ENCODE measurements around the gene FAM81B. TPM values are rescaled to one million over a fixed set of nuclear protein-coding genes. Genes with fewer than 3 reads are reported as not detected.

The FAM81B gene
- total RNA-seq, 4 donors from 2014 or later = not detected

DNA sequence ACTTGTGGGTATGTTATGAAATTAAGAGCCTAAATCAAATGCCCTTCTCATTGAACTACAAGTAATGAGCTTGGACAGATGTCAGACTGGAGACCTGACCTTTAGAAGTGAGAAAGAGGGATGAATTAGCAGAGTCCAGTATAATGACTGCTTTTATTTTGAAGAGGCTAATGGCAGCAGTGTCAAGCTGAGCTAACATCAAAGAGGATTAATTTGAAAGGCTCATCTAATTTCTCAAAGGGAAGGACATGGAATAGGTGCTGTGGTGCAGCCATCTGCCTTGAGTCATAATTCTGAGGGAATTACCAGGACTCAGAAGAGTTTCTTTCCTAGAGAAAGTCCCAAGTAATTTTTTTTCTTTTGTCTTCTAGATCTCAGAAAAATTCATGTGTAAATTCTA lies 57.6 kb downstream of the FAM81B start:
- no peak for DNase-seq (ENCODE audit: extremely low spot score)
- Histone ChIP-seq H3K27me3 (no peaks in the 10 kb centered on the region), H3K4me3 (no peak overlapping the region), H3K4me1 (no peaks in the 10 kb centered on the region), H3K27ac (replicated peaks in 1 of 4) (no peak overlapping the region), H3K9me3 (no peaks in the 10 kb centered on the region), H3K36me3 (no peaks in the 10 kb centered on the region)
- TF ChIP-seq POLR2AphosphoS5 (IDR thresholded peaks at IDR 0.05) = no peak
- TF ChIP-seq EP300 (IDR thresholded peaks at IDR 0.05) = no peak
- no peak for TF ChIP-seq POLR2A (IDR thresholded peaks at IDR 0.05; ENCODE audit: low read depth)
- no peak for TF ChIP-seq CTCF (IDR thresholded peaks at IDR 0.05)
- intact Hi-C loops (cut with DNase I) = no loop called here

DNA sequence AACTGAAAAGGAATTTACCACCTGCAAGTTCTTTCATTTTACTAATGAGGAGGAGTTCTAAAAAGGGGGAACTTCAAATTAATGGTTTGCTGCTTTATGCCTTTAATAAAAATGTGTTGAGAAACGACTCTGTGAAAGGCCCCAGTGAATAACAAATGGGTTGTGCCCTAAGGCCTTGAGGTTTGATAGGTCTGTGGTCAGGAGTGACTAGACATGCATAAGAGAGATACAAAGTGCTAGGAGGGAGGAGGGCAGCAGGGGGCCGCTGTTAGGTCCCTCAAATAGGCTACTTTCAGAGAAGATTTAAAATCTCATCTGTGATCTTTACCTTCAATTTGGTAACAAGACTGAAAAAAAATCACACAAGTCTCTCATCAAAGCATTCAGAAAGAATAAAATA lies 58.3 kb downstream of the FAM81B start:
- intact Hi-C loops (cut with DNase I) = no loop called here
- no peaks in the 10 kb centered on the region for H3K36me3 ChIP-seq
- H3K27ac ChIP-seq (replicated peaks in 1 of 4) = no peak overlapping the region
- no peaks in the 10 kb centered on the region for H3K27me3 ChIP-seq
- no peak overlapping the region for H3K4me3 ChIP-seq
- H3K9me3 ChIP-seq = no peaks in the 10 kb centered on the region
- no peak for DNase-seq (ENCODE audit: extremely low spot score)
- 68% methylated on average over 2 of the region's 2 CpGs for WGBS
- H3K4me1 ChIP-seq = no peaks in the 10 kb centered on the region
- TF ChIP-seq EP300 (IDR thresholded peaks at IDR 0.05) = no peak
- TF ChIP-seq POLR2AphosphoS5 (IDR thresholded peaks at IDR 0.05) = no peak
- TF ChIP-seq POLR2A (IDR thresholded peaks at IDR 0.05; ENCODE audit: low read depth) = no peak
- TF ChIP-seq CTCF (IDR thresholded peaks at IDR 0.05) = no peak

GRCh38 chr5:95454536-95454935 lies 63.4 kb downstream of the FAM81B start:
- Histone ChIP-seq H3K36me3 (peaks cover 0 to under 1% (median 0%) of the 10 kb centered on the region in 4 donors), H3K9me3 (no peaks in the 10 kb centered on the region), H3K27ac (replicated peaks in 1 of 4) (no peak overlapping the region), H3K4me3 (no peak overlapping the region), H3K27me3 (no peaks in the 10 kb centered on the region), H3K4me1 (no peaks in the 10 kb centered on the region)
- 64% methylated on average over 2 of the region's 2 CpGs for WGBS
- TF ChIP-seq CTCF (IDR thresholded peaks at IDR 0.05) (no peak), POLR2A (IDR thresholded peaks at IDR 0.05; ENCODE audit: low read depth) (no peak), POLR2AphosphoS5 (IDR thresholded peaks at IDR 0.05) (no peak), EP300 (IDR thresholded peaks at IDR 0.05) (no peak)
- intact Hi-C loops (cut with DNase I) = no loop called here
- no peak for DNase-seq (ENCODE audit: extremely low spot score)

DNA sequence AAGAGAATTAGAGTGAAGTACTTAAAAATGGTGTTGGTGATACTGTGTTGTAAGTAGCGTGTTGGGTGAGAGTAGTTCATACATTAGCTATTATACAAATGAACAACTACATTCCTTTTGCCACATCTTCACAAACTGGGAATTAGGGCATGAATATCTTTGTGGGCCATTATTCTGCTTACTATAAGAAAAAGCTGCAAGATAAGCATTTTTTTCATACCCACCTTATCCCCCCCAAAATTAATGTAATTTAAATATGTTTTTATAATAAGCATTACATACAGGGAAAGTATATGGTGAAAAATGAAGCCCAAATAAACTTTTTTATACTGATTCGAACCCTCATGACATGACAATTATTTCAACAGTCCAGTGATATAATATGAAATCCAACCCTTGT lies 69.5 kb downstream of the FAM81B start:
- Histone ChIP-seq H3K4me3 (no peak overlapping the region), H3K4me1 (no peaks in the 10 kb centered on the region), H3K27ac (replicated peaks in 1 of 4) (no peak overlapping the region), H3K9me3 (no peaks in the 10 kb centered on the region), H3K27me3 (no peaks in the 10 kb centered on the region), H3K36me3 (peaks cover 20 to 61% (median 34%) of the 10 kb centered on the region in 4 donors)
- DNase-seq (ENCODE audit: extremely low spot score) = no peak
- intact Hi-C loops (cut with DNase I) = no loop called here
- 97% methylated on average over 2 of the region's 2 CpGs for WGBS
- TF ChIP-seq EP300 (IDR thresholded peaks at IDR 0.05) = no peak
- no peak for TF ChIP-seq POLR2AphosphoS5 (IDR thresholded peaks at IDR 0.05)
- no peak for TF ChIP-seq POLR2A (IDR thresholded peaks at IDR 0.05; ENCODE audit: low read depth)
- TF ChIP-seq CTCF (IDR thresholded peaks at IDR 0.05) = no peak

- Histone ChIP-seq H3K4me1 (no peaks in the 10 kb centered on the region), H3K36me3 (peaks cover 14 to 66% (median 38%) of the 10 kb centered on the region in 4 donors), H3K27ac (replicated peaks in 1 of 4) (no peak overlapping the region), H3K9me3 (no peaks in the 10 kb centered on the region), H3K4me3 (no peak overlapping the region), H3K27me3 (no peaks in the 10 kb centered on the region)
- WGBS = 96% methylated on average over 1 of the region's 1 CpG
- no peak for TF ChIP-seq POLR2A (IDR thresholded peaks at IDR 0.05; ENCODE audit: low read depth)
- no peak for TF ChIP-seq CTCF (IDR thresholded peaks at IDR 0.05)
- TF ChIP-seq EP300 (IDR thresholded peaks at IDR 0.05) = no peak
- no peak for DNase-seq (ENCODE audit: extremely low spot score)
- intact Hi-C loops (cut with DNase I) = no loop called here
Observed at GRCh38 chr5:95471487-95471886, 80.3 kb downstream of the FAM81B start.

Measured in esophagus muscularis mucosa (tissue), 4 donors.